HG03135 (cell line): ENCODE measurements around the gene NEURL2.
A peak's percentile ranks its signal among the peaks of the same experiment; 100 is the strongest.
"Not testable (repeated sequence)": the region's sequence is repeated elsewhere in the genome, so short reads cannot be mapped to it uniquely, and the experiment has no call there.

ENCODE experiments used
- ATAC-seq: cut with Tn5 transposase; IDR thresholded peaks from one replicate; pipeline ENCODE4 v1.9.1; 2021; ENCODE audit warnings: mild to moderate bottlenecking, moderate library complexity; ENCODE audit not compliant: unreplicated experiment

NEURL2 gene, protein sequence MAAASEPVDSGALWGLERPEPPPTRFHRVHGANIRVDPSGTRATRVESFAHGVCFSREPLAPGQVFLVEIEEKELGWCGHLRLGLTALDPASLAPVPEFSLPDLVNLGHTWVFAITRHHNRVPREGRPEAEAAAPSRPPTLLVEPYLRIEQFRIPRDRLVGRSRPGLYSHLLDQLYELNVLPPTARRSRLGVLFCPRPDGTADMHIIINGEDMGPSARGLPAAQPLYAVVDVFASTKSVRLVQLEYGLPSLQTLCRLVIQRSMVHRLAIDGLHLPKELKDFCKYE

DNA sequence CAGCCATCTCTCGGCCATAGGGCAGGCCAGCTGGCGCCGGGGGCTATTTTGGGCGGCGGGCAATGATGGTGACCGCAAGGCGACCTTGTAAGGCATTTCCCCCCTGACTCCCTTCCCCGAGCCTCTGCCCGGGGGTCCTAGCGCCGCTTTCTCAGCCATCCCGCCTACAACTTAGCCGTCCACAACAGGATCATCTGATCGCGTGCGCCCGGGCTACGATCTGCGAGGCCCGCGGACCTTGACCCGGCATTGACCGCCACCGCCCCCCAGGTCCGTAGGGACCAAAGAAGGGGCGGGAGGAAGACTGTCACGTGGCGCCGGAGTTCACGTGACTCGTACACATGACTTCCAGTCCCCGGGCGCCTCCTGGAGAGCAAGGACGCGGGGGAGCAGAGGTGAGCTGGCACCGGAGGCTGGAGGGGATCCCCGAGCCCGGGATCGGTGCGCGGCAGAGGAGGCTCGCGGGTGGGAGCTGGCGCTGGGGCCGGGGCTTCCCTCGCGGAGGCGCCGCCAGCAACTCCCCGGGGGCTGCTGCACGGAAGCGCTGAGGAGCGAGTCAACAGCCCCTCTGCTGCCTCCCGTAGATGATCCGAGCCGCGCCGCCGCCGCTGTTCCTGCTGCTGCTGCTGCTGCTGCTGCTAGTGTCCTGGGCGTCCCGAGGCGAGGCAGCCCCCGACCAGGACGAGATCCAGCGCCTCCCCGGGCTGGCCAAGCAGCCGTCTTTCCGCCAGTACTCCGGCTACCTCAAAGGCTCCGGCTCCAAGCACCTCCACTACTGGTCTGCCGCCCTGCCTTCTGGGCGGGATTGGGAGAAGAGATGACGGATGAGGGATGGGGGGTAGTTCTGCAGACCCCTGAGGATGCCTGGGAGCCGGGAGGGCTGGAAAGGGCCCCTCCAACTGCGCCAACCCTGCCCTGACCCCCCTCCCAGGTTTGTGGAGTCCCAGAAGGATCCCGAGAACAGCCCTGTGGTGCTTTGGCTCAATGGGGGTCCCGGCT, at the start of gene NEURL2, which contains the start of gene CTSA:
Gene NEURL2 (minus strand): TSS at position 224 of the 999 bp plus-strand sequence. CDS start 217 bp downstream, at position 7.
Gene CTSA (plus strand): TSS at position 351 of the 999 bp plus-strand sequence. CDS start 234 bp downstream, at position 585.
- ATAC-seq: peak; percentile 68

GRCh38 chr20:45940469-45940868, 49.5 kb upstream of the NEURL2 start:
- no peak for ATAC-seq

DNA sequence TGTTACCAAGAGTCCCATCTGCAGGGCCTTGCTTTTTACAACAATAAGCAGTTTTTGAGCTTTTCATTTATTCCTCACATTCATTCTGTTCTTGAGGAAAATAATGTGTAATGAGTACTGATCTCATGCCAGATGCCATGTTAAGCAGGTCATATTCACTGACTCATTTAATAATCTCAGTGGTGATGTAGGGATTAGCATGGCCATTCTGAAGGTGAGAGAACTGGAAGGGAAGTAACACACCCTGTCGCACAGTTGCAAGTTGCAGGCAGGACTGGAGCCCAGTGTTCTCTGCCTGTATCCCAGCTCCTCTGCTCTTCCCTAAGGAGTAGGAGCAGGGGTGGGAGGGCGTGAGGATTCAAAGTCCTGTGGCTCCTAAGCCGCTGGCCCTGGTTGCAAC, 49.0 kb upstream of the NEURL2 start:
- no peak for ATAC-seq

GRCh38 chr20:45938727-45939438, 47.9 kb upstream of the NEURL2 start:
- ATAC-seq: no peak

DNA sequence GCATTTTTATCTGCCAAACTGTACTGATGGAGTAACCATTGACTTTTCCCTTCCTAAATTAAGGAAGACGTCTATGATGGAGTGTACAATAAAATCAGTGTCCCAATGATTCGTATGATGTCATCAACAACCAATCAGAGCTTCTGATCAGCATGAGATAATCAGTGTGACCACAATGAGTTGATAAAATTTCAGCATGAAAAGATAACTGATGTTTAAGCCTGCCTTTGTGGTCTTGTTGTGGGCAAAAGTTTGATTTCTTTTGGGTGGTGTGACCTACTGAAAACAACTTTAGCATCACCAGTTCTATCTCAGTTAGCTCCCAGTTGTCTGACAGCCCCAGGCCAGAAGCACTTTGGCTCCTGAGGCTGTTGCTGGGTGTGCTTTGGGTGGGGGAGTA, 46.8 kb upstream of the NEURL2 start:
- no peak for ATAC-seq

- peak; percentile 16 for ATAC-seq
Measured at GRCh38 chr20:45935416-45936046, 44.5 kb upstream of the NEURL2 start.

DNA sequence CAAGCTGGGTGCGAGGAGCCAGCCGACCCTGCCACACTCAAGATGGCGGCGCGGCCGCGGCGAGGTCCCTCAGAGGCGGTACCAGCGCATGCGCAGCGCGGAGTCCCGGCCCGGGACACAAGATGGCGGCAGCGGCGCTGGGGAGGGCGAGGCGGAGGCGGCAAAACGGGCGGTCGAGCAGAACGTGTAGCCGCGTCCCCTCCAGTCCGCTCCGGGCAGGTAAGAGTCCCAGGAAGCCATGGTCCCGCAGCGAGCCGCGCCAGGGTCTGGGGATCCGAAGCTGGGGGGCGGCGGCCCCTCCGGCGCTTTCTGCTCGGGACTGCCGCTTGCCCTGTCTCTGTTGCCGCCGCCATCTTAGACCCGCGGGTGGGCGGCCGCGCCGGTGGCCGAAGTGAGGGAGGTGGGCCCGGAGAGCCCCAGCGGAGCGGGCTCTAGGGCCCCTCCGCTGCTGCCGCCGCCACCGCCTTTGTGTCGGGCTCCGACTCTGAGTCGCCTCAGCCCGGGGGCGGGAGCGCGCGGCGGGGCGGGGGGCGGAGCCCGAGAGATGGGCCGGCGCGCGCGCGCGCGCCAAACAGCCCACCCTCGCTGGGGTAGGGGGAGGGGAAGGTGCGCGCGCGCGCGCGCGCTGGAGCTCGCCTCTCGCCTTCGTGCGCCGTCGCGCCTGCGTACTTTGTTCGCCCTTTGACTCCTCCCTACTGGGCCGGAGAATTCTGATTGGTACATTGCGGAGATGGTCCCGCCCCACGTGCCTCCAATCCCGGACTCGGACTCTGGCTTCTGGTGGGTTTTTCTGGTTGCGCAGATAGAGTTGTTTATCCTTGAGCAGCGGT, 43.8 kb upstream of the NEURL2 start, which contains the start of gene PCIF1:
Gene PCIF1 (plus strand): TSS at position 98 of the 830 bp plus-strand sequence. CDS start 4,317 bp downstream, outside the sequence.
- ATAC-seq: peak; percentile 75

DNA sequence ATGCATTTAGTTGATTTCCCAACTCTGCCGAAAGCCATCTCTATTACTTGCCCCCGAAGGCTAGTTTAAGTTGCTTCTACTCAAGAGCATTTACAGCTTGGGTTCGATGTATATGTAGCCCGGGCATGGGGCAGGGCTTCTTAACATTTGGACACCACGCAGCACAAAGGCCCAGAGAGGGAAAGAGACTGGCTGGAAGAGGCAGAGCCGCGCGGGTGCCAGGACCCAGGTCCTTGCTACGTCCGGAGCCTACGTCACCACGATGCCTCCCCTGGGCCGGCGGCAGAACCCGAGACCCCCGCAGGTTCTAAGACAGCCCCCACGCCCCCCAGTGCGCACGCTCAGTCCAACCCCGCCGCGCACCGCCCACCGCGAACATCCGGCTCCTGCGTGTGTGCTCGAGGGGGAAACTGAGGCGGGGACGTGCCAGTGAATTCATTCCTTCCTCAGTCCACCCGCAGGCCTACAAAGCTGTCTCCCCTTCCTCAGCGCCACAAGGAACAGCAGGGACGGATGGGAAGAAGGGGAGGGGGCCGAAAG, 43.1 kb upstream of the NEURL2 start:
- ATAC-seq: peak; percentile 14

- no peak for ATAC-seq
Measured at GRCh38 chr20:45933266-45934045, 42.4 kb upstream of the NEURL2 start.

GRCh38 chr20:45931680-45932079, 40.7 kb upstream of the NEURL2 start:
- ATAC-seq: not testable (repeated sequence)

GRCh38 chr20:45927071-45927878, 36.3 kb upstream of the NEURL2 start:
- ATAC-seq: no peak

DNA sequence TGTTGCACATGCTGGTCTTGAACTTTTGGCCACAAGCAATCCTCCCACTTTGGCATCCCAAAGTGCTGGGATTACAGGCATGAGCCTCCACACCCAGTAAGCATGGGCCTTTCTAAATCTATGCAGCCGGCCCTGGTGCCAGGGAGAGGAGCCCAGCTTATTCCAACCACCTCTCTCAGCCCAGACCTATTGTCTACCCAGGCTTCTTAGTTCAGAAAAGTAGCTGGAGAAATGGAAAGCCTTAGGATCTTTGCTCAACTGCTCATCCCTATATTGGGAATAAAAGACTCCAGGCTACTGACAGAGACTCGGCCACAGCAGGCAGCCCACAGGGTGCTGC, 35.7 kb upstream of the NEURL2 start:
- no peak for ATAC-seq

DNA sequence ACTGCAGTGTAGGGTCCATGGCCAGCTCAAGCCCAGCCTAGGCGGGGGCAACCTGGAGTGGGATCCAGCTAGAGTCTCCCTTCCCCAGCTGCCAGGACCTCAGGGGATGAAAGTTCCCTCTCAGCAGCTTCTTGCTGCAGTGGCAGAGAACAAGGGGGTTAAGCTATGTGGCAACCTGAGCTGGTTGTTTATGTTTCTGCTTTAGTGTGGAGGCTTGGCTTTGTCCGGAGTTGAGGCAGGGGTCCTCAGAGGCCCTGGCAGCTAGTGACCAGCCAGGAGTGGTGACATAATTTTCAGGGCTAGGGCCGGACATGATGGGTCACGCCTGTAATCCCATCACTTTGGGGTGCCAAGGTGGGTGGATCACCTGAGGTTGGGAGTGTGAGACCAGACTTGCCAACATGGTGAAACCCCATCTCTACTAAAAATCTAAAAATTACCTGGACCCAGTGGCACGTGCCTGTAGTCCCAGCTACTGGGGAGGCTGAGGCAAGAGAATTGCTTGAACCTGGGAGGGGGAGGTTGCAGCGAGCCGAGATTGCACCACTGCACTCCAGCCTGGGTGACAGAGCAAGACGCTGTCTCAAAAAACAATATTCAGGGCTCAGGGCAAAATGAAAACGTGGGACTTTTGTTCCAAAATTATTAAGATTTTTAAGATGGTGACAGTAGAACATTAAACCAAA, 35.0 kb upstream of the NEURL2 start:
- ATAC-seq: no peak

GRCh38 chr20:45924391-45925261, 33.6 kb upstream of the NEURL2 start:
- ATAC-seq: no peak

- ATAC-seq: no peak
Measured at GRCh38 chr20:45921337-45922189, 30.6 kb upstream of the NEURL2 start.
